ENCODE data around the gene TEDC1. TPM values are rescaled to one million over a fixed set of nuclear protein-coding genes. Genes with fewer than 3 reads are reported as not detected.

TEDC1 gene
- polyA plus RNA-seq (2013, experiment 1 of 2), result 2.3 TPM
- 2.5 TPM for polyA plus RNA-seq (2013, experiment 2 of 2)

DNA sequence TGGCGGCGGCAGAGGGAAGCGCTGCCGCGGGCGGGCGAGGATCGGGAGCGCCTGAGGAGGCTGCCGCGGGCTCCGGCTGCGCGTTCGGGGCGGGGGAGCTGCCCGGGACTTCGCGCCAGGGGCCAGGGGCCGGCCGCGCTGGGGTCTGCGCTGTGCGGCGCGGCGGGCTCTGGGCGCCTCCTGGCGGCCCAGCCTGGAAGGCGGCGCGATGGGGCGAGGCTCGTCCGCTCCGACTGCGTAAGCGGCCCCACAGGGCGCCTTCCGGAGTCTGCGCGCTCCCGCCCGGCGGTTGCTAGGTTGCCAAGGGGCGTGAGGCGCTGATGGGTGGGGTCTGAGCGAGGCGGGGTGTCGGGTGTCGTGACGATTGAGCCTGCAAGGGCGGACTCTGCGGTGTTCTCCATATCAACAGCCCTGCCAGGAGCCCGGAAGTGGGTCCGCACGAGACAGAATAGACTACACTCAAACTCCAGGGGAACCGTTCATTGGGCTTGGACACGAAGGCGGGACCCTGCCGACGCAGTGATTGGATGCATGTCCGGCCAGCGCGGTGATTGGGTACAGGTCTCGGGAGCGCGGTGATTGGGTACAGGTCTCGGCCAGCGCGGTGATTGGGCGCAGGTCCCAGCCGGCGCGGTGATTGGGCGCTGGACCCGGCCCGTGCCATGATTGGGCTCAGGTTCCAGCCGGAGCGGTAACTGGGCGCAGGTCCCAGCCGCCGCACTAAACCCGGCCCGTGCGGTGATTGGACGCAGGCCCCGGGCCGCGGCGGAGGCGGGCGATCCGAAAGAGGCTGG, at the start of gene TEDC1:
Gene TEDC1, plus strand, starts transcription at position 675 of the 794 bp plus-strand sequence. CDS start 130 bp downstream, outside the sequence.
- H3K27ac ChIP-seq (ENCODE audit: low read length, poor library complexity, severe bottlenecking), result no peak within 1 kb of the TSS
- no peak within 1 kb of the TSS for H3K23ac ChIP-seq (ENCODE audit: low read length in 2 of 2)
- peak within 1 kb of the TSS; percentile 68 to 81 for H3K4me3 ChIP-seq (ENCODE audit: insufficient read depth in 1 of 2, low read depth in 1 of 2, low read length in 2 of 2)
- peak within 1 kb of the TSS; percentile 35 to 79 for H3K4ac ChIP-seq (ENCODE audit: low read depth in 1 of 2, low read length in 2 of 2)
- DNase-seq, result peak; percentile 100
- peak within 1 kb of the TSS; percentile 5 for H4K91ac ChIP-seq (ENCODE audit: low read length)
- H3K9me3 ChIP-seq (ENCODE audit: control insufficient read depth, low read length), result no peaks in the 10 kb centered on the region
- peak within 1 kb of the TSS in 1 of 2 experiments; percentile 55 for H2BK12ac ChIP-seq (ENCODE audit: low read length in 2 of 2)
- peak within 1 kb of the TSS; percentile 58 to 91 for H3K18ac ChIP-seq (ENCODE audit: low read depth in 1 of 2, low read length in 2 of 2)
- H3K9ac ChIP-seq (ENCODE audit: low read length), result peak within 1 kb of the TSS; percentile 92
- H4K8ac ChIP-seq (ENCODE audit: low read length), result no peak within 1 kb of the TSS
- H3K36me3 ChIP-seq (ENCODE audit: control insufficient read depth in 1 of 2, insufficient read depth in 2 of 2, low read depth in 1 of 2, low read length in 2 of 2), result peaks cover 0 to 9% of the 10 kb centered on the region in 2 experiments
- H2BK5ac ChIP-seq (ENCODE audit: low read depth, low read length, poor library complexity, severe bottlenecking), result no peak within 1 kb of the TSS
- peak within 1 kb of the TSS; percentile 96 for H3K4me2 ChIP-seq (ENCODE audit: low read length, poor library complexity, severe bottlenecking)
- H3K79me1 ChIP-seq (replicated peaks; ENCODE audit: low read length, poor library complexity, severe bottlenecking), result peaks cover 1% of the 10 kb centered on the region
- H3K4me1 ChIP-seq (ENCODE audit: control insufficient read depth, insufficient read depth, low read depth, low read length), result peaks cover 29% of the 10 kb centered on the region
- H3K14ac ChIP-seq (ENCODE audit: low read length in 2 of 2), result peak within 1 kb of the TSS in 1 of 2 experiments; percentile 36
- H2AFZ ChIP-seq (ENCODE audit: low read depth, low read length), result peak within 1 kb of the TSS; percentile 84
- peak within 1 kb of the TSS; percentile 57 for H2BK120ac ChIP-seq (ENCODE audit: low read depth, low read length)
- 12% methylated on average over 76 of the region's 94 CpGs for WGBS
- no peak within 1 kb of the TSS for H2AK5ac ChIP-seq (ENCODE audit: low read length, severe bottlenecking)
- H2BK15ac ChIP-seq (ENCODE audit: low read depth, poor library complexity, severe bottlenecking), result peak within 1 kb of the TSS; percentile 1
- peaks cover 11 to 28% of the 10 kb centered on the region in 2 experiments for H3K27me3 ChIP-seq (ENCODE audit: control insufficient read depth in 1 of 2, insufficient read depth in 1 of 2, low read length in 2 of 2)

DNA sequence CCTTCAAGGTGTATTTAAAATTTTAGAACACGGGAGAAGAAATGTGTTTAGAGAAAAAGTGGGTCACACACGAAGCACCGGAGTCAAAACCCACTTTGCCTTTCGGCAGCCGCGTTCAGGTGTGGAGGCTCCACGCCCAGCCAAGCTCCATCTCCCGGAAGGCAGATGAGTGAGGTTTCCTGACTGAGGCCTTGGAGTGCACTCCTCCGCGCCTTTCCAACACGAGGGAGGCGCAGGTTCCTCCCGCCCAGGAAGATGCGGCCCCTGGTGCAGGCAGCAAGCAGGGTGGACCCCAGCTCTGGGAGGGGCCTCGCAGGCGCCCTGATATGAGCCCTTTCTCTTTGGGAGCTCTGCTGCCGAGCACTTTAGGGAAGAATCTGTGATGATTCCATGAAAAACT, 48.9 kb upstream of the TEDC1 start:
- Histone ChIP-seq H3K18ac (ENCODE audit: low read depth in 1 of 2, low read length in 2 of 2) (no peak overlapping the region), H3K27me3 (ENCODE audit: control insufficient read depth in 1 of 2, insufficient read depth in 1 of 2, low read length in 2 of 2) (no peaks in the 10 kb centered on the region), H2BK15ac (ENCODE audit: low read depth, poor library complexity, severe bottlenecking) (no peak overlapping the region), H3K79me1 (replicated peaks; ENCODE audit: low read length, poor library complexity, severe bottlenecking) (peaks cover 55% of the 10 kb centered on the region), H3K4me1 (ENCODE audit: control insufficient read depth, insufficient read depth, low read depth, low read length) (peaks cover 17% of the 10 kb centered on the region), H2BK12ac (ENCODE audit: low read length in 2 of 2) (no peak overlapping the region), H2AFZ (ENCODE audit: low read depth, low read length) (no peak overlapping the region), H4K91ac (ENCODE audit: low read length) (no peak overlapping the region), H3K23ac (ENCODE audit: low read length in 2 of 2) (no peak overlapping the region), H2AK5ac (ENCODE audit: low read length, severe bottlenecking) (no peak overlapping the region), H3K27ac (ENCODE audit: low read length, poor library complexity, severe bottlenecking) (no peak overlapping the region), H3K4ac (ENCODE audit: low read depth in 1 of 2, low read length in 2 of 2) (no peak overlapping the region), H3K4me2 (ENCODE audit: low read length, poor library complexity, severe bottlenecking) (no peak overlapping the region), H3K36me3 (ENCODE audit: control insufficient read depth in 1 of 2, insufficient read depth in 2 of 2, low read depth in 1 of 2, low read length in 2 of 2) (peaks cover 19 to 77% of the 10 kb centered on the region in 2 experiments), H3K14ac (ENCODE audit: low read length in 2 of 2) (no peak overlapping the region), H3K9ac (ENCODE audit: low read length) (no peak overlapping the region), H3K4me3 (ENCODE audit: insufficient read depth in 1 of 2, low read depth in 1 of 2, low read length in 2 of 2) (no peak overlapping the region), H2BK120ac (ENCODE audit: low read depth, low read length) (no peak overlapping the region), H2BK5ac (ENCODE audit: low read depth, low read length, poor library complexity, severe bottlenecking) (no peak overlapping the region), H3K9me3 (ENCODE audit: control insufficient read depth, low read length) (no peaks in the 10 kb centered on the region), H4K8ac (ENCODE audit: low read length) (no peak overlapping the region)
- 86% methylated on average over 17 of the region's 17 CpGs for WGBS
- no peak for DNase-seq

DNA sequence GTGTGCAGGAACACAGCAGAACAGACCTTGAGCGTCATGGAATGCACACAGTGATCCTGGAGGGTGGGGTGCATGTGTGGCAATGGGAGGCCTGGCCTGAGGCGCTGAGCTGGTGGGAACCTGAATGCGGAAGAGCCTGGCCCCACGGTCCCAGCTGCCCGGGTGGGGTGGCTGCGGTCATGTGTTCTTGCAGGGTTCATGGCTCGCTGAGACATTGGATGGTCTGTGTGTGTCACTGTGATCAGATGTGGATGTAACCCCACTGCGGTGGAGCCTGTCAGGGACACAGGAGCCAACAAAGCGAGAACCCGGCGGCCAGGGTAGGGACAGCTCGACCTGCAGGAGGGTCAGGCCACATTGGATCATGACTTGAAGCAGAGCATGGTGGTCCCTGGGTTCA, 48.2 kb upstream of the TEDC1 start:
- Histone ChIP-seq H3K18ac (ENCODE audit: low read depth in 1 of 2, low read length in 2 of 2) (no peak overlapping the region), H3K27me3 (ENCODE audit: control insufficient read depth in 1 of 2, insufficient read depth in 1 of 2, low read length in 2 of 2) (no peaks in the 10 kb centered on the region), H3K4me2 (ENCODE audit: low read length, poor library complexity, severe bottlenecking) (no peak overlapping the region), H3K4ac (ENCODE audit: low read depth in 1 of 2, low read length in 2 of 2) (no peak overlapping the region), H3K79me1 (replicated peaks; ENCODE audit: low read length, poor library complexity, severe bottlenecking) (peaks cover 60% of the 10 kb centered on the region), H2BK120ac (ENCODE audit: low read depth, low read length) (no peak overlapping the region), H2BK15ac (ENCODE audit: low read depth, poor library complexity, severe bottlenecking) (no peak overlapping the region), H4K91ac (ENCODE audit: low read length) (no peak overlapping the region), H3K36me3 (ENCODE audit: control insufficient read depth in 1 of 2, insufficient read depth in 2 of 2, low read depth in 1 of 2, low read length in 2 of 2) (peaks cover 19 to 77% of the 10 kb centered on the region in 2 experiments), H2BK12ac (ENCODE audit: low read length in 2 of 2) (no peak overlapping the region), H3K4me1 (ENCODE audit: control insufficient read depth, insufficient read depth, low read depth, low read length) (peaks cover 21% of the 10 kb centered on the region), H4K8ac (ENCODE audit: low read length) (no peak overlapping the region), H3K4me3 (ENCODE audit: insufficient read depth in 1 of 2, low read depth in 1 of 2, low read length in 2 of 2) (no peak overlapping the region), H3K9ac (ENCODE audit: low read length) (no peak overlapping the region), H2BK5ac (ENCODE audit: low read depth, low read length, poor library complexity, severe bottlenecking) (no peak overlapping the region), H3K27ac (ENCODE audit: low read length, poor library complexity, severe bottlenecking) (no peak overlapping the region), H3K9me3 (ENCODE audit: control insufficient read depth, low read length) (no peaks in the 10 kb centered on the region), H2AFZ (ENCODE audit: low read depth, low read length) (no peak overlapping the region), H2AK5ac (ENCODE audit: low read length, severe bottlenecking) (no peak overlapping the region), H3K14ac (ENCODE audit: low read length in 2 of 2) (no peak overlapping the region), H3K23ac (ENCODE audit: low read length in 2 of 2) (no peak overlapping the region)
- no peak for DNase-seq
- 84% methylated on average over 12 of the region's 12 CpGs for WGBS

- H3K23ac ChIP-seq (ENCODE audit: low read length in 2 of 2), result no peak overlapping the region
- 96% methylated on average over 16 of the region's 17 CpGs for WGBS
- H2BK12ac ChIP-seq (ENCODE audit: low read length in 2 of 2), result no peak overlapping the region
- no peak overlapping the region for H3K9ac ChIP-seq (ENCODE audit: low read length)
- no peak overlapping the region for H3K18ac ChIP-seq (ENCODE audit: low read depth in 1 of 2, low read length in 2 of 2)
- H2BK5ac ChIP-seq (ENCODE audit: low read depth, low read length, poor library complexity, severe bottlenecking), result no peak overlapping the region
- no peaks in the 10 kb centered on the region for H3K9me3 ChIP-seq (ENCODE audit: control insufficient read depth, low read length)
- H3K4ac ChIP-seq (ENCODE audit: low read depth in 1 of 2, low read length in 2 of 2), result no peak overlapping the region
- peaks cover 19 to 77% of the 10 kb centered on the region in 2 experiments for H3K36me3 ChIP-seq (ENCODE audit: control insufficient read depth in 1 of 2, insufficient read depth in 2 of 2, low read depth in 1 of 2, low read length in 2 of 2)
- H2BK15ac ChIP-seq (ENCODE audit: low read depth, poor library complexity, severe bottlenecking), result no peak overlapping the region
- H2BK120ac ChIP-seq (ENCODE audit: low read depth, low read length), result no peak overlapping the region
- H4K8ac ChIP-seq (ENCODE audit: low read length), result peak overlapping the region; percentile 40
- H3K4me2 ChIP-seq (ENCODE audit: low read length, poor library complexity, severe bottlenecking), result no peak overlapping the region
- H3K27ac ChIP-seq (ENCODE audit: low read length, poor library complexity, severe bottlenecking), result no peak overlapping the region
- peak overlapping the region; percentile 54 for H4K91ac ChIP-seq (ENCODE audit: low read length)
- H3K79me1 ChIP-seq (replicated peaks; ENCODE audit: low read length, poor library complexity, severe bottlenecking), result peaks cover 60% of the 10 kb centered on the region
- no peak overlapping the region for H3K14ac ChIP-seq (ENCODE audit: low read length in 2 of 2)
- no peak overlapping the region for H3K4me3 ChIP-seq (ENCODE audit: insufficient read depth in 1 of 2, low read depth in 1 of 2, low read length in 2 of 2)
- H3K27me3 ChIP-seq (ENCODE audit: control insufficient read depth in 1 of 2, insufficient read depth in 1 of 2, low read length in 2 of 2), result no peaks in the 10 kb centered on the region
- no peak overlapping the region for H2AFZ ChIP-seq (ENCODE audit: low read depth, low read length)
- peaks cover 21% of the 10 kb centered on the region for H3K4me1 ChIP-seq (ENCODE audit: control insufficient read depth, insufficient read depth, low read depth, low read length)
- no peak overlapping the region for H2AK5ac ChIP-seq (ENCODE audit: low read length, severe bottlenecking)
- DNase-seq, result no peak
Observed at GRCh38 chr14:105444859-105445258, 46.2 kb upstream of the TEDC1 start.
